Adrenal gland (tissue), 12 donors: ENCODE data around the gene RCBTB1. TPM values are rescaled to one million over a fixed set of nuclear protein-coding genes. Genes with fewer than 3 reads are reported as not detected.
A peak's percentile ranks its signal among the peaks of the same experiment; 100 is the strongest.

Source experiments
- DNase-seq, 7 donors: peaks; one replicate each; pipeline ENCODE4 v3.0.0-alpha.2; 2019 to 2020
- H3K27ac ChIP-seq, 5 donors: fragments of 200-600 bp; sonication (generic) in 4 of 5; 1 replicate in 3 of 5; 2 replicates in 2 of 5; pipeline versions ENCODE4 v1.5.1 to v1.8.0; 2016 to 2020; ENCODE audit warnings: mild to moderate bottlenecking in 1 of 5
- H3K27me3 ChIP-seq: fragments of 200-600 bp; 2 replicates; pipeline ENCODE4 v1.8.0; 2021
- H3K36me3 ChIP-seq, 2 donors: fragments of 200-600 bp; replicated peaks in 1 of 2; 1 replicate in 1 of 2; 2 replicates in 1 of 2; pipeline versions ENCODE4 v1.5.1 to v1.8.0; 2018 to 2022
- H3K4me1 ChIP-seq, 2 donors: fragments of 200-600 bp; replicated peaks in 1 of 2; 1 replicate in 1 of 2; 2 replicates in 1 of 2; pipeline versions ENCODE4 v1.5.1 to v1.8.0; 2018 to 2021
- H3K4me3 ChIP-seq, 4 donors: fragments of 200-600 bp; sonication (generic) in 3 of 4; one replicate each; pipeline ENCODE4 v1.5.1; 2016 to 2018
- H3K9me3 ChIP-seq, 3 donors: fragments of 200-600 bp; sonication (generic) in 1 of 3; replicated peaks in 1 of 3; 1 replicate in 2 of 3; 2 replicates in 1 of 3; pipeline versions ENCODE4 v1.5.1 to v1.8.0; 2016 to 2021
- POLR2A ChIP-seq, 2 donors: fragments of 450-650 bp; IDR thresholded peaks; one replicate each; pipeline ENCODE4 v1.6.1; 2017; ENCODE audit warnings: antibody characterized with exemption in 2 of 2, mild to moderate bottlenecking in 2 of 2, moderate library complexity in 1 of 2
- WGBS, 4 donors: extraction: QIAGEN DNeasy Blood & Tissue Kit in 2 of 4; methylation state at CpG; one replicate each; pipeline versions ENCODE4 v1.1.5 to v1.1.7; 2013 to 2017; 5-methylcytosine and 5-hydroxymethylcytosine counted together
- intact Hi-C, 2 donors: fragments of 100-400 bp; cut with DNase I; formaldehyde crosslinking; loops; one replicate each; pipeline versions ENCODE4 v1.14.1 to v1.15.0; 2022 to 2023
- polyA plus RNA-seq, 3 donors: library from polyadenylated mRNA; stranded (reverse); fragments of 200-250 nt in 2 of 3; fragments of 350-450 nt in 1 of 3; fragmentation: Illumina TruSeq in 1 of 3; extraction: RNeasy Lipid Tissue Mini Kit (QIAGEN cat#74804) in 1 of 3; gene quantifications; one replicate each; pipeline ENCODE4 v1.2.3, GENCODE V29; 2013 to 2014
- total RNA-seq, 9 donors: library from RNA; depleted of rRNA in 4 of 9; stranded (reverse); fragments of >200 nt in 4 of 9; fragments of 120-200 nt in 1 of 9; fragmentation: NEBNext Ultra II Directional in 1 of 9; extraction: Animal tissue kit (Norgen Biotek cat#: 25700) in 1 of 9; gene quantifications; one replicate each; pipeline versions ENCODE4 v1.1.0 to v1.2.4, GENCODE V29; 2013 to 2023
- TF ChIP-seq, protein P1 (sequence below), 6 experiments: fragments of 450-650 bp in 4 of 6; fragments of 200-600 bp in 2 of 6; sonication (generic) in 1 of 6; IDR thresholded peaks; 1 replicate in 5 of 6; 2 replicates in 1 of 6; pipeline versions ENCODE4 v1.5.1 to v1.8.0; 2016 to 2021; ENCODE audit warnings: antibody characterized with exemption in 6 of 6, mild to moderate bottlenecking in 2 of 6, moderate library complexity in 1 of 6
- donor health status: healthy with polysubstance abuse.
- donor health status: Bipolar disorder and iron deficiency.
- donor health status: DM: yes; HTN: yes; CAD: no.
- donor health status: DM: no; HTN: no; CAD: no.
- donor health status: DM: no; HTN: no; CAD: no.
- donor health status: DM: yes; HTN: yes; CAD: no.

The RCBTB1 gene
- total and polyA plus RNA-seq, 12 donors = 11.7 to 87.5 (median 29.4) TPM

DNA sequence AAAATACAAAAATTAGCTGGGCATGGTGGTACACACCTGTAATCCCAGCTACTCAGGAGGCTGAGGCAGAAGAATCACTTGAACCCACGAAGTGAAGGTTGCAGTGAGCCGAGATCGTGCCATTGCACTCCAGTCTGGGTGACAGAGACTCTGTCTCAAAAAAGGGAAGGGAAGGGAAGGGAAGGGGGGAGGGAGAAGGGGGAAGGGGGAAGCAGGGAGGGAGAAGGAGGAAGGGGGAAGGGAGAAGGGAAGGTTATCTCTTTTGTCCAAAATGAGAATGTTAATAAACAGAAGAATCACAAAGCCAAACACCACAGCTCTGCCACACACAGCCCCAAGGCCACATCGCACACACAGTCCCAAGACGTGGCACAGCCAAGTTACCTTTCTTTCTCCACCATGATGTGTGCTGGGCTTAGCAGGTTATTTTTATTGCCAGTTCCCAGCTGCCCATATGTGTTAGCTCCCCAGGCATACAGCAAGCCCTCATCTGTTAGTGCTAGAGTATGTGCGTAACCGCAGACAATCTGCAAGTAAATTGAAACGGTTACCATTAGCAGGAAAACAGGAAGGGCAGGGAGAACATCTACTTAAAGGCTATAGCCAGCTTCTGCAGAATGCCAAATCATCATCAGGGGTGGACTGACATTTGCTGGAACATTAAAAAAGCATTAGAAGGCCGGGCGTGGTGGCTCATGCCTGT, 34.3 kb downstream of the RCBTB1 start:
- H3K9me3 ChIP-seq = no peaks in the 10 kb centered on the region
- peaks cover 0 to 45% of the 10 kb centered on the region in 2 donors for H3K36me3 ChIP-seq
- peak overlapping the region in 1 of 5 donors; percentile 58 for H3K27ac ChIP-seq
- no peak overlapping the region for H3K4me3 ChIP-seq
- intact Hi-C loops = no loop called here
- no peaks in the 10 kb centered on the region for H3K27me3 ChIP-seq
- H3K4me1 ChIP-seq = no peaks in the 10 kb centered on the region
- DNase-seq = no peak
- TF ChIP-seq POLR2A (IDR thresholded peaks at IDR 0.05) = no peak
- TF ChIP-seq, protein P1, sequence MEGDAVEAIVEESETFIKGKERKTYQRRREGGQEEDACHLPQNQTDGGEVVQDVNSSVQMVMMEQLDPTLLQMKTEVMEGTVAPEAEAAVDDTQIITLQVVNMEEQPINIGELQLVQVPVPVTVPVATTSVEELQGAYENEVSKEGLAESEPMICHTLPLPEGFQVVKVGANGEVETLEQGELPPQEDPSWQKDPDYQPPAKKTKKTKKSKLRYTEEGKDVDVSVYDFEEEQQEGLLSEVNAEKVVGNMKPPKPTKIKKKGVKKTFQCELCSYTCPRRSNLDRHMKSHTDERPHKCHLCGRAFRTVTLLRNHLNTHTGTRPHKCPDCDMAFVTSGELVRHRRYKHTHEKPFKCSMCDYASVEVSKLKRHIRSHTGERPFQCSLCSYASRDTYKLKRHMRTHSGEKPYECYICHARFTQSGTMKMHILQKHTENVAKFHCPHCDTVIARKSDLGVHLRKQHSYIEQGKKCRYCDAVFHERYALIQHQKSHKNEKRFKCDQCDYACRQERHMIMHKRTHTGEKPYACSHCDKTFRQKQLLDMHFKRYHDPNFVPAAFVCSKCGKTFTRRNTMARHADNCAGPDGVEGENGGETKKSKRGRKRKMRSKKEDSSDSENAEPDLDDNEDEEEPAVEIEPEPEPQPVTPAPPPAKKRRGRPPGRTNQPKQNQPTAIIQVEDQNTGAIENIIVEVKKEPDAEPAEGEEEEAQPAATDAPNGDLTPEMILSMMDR (IDR thresholded peaks at IDR 0.05) = no peak
- 77 to 83% (median 79%) methylated on average over 8 to 10 of the region's 10 CpGs for WGBS, 4 donors

DNA sequence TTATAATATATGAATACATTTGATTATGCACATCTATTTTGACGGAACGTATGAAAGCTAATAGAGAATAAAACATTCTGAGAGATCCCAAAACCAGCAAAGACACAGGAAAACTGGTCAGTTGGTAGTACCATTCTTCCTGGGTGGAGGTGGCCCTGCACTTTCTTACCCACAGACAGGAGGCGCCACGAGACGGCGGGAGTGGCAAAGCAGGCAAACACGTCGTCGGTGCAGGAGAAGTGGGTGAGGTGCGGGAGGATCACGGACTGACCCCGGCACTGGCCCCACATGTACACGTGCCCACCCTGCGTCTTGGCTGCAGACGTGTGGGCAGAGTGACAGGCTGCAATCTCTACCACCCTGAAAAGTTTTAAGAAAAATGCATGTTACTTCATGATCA, 36.1 kb downstream of the RCBTB1 start:
- intact Hi-C loops = no loop called here
- DNase-seq = no peak
- Histone ChIP-seq H3K27ac (no peak overlapping the region), H3K27me3 (no peaks in the 10 kb centered on the region), H3K9me3 (no peaks in the 10 kb centered on the region), H3K36me3 (peaks cover 0 to 48% of the 10 kb centered on the region in 2 donors), H3K4me3 (no peak overlapping the region), H3K4me1 (no peaks in the 10 kb centered on the region)
- WGBS, 4 donors = 81 to 93% (median 89%) methylated on average over 15 of the region's 15 CpGs
- TF ChIP-seq, protein P1 (IDR thresholded peaks at IDR 0.05) = peak in 1 of 6 experiments; percentile 8
- TF ChIP-seq POLR2A (IDR thresholded peaks at IDR 0.05) = no peak

DNA sequence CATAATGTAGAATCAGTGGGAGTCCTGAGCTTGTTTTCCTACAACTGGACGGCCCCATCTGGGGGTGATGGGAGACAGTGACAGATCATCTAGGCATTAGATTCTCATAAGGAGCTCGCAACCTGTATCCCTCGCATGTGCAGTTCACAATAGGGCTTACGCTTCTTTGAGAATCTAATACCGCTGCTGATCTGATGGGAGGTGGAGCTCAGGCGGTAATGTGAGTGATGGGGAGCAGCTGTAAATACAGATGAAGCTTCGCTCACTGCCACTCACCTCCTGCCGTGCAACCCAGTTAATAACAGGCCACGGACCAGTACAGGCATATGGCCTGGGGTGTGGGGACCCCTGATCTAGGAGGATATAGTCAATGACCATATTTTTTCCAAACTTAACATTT, 38.8 kb downstream of the RCBTB1 start:
- 96 to 100% (median 98%) methylated on average over 9 of the region's 9 CpGs for WGBS, 4 donors
- H3K27ac ChIP-seq = no peak overlapping the region
- H3K4me3 ChIP-seq = no peak overlapping the region
- intact Hi-C loops = no loop called here
- H3K9me3 ChIP-seq = no peaks in the 10 kb centered on the region
- H3K27me3 ChIP-seq = no peaks in the 10 kb centered on the region
- DNase-seq = no peak
- peaks cover 0 to 59% of the 10 kb centered on the region in 2 donors for H3K36me3 ChIP-seq
- TF ChIP-seq, protein P1 (IDR thresholded peaks at IDR 0.05) = no peak
- no peak for TF ChIP-seq POLR2A (IDR thresholded peaks at IDR 0.05)
- no peaks in the 10 kb centered on the region for H3K4me1 ChIP-seq

DNA sequence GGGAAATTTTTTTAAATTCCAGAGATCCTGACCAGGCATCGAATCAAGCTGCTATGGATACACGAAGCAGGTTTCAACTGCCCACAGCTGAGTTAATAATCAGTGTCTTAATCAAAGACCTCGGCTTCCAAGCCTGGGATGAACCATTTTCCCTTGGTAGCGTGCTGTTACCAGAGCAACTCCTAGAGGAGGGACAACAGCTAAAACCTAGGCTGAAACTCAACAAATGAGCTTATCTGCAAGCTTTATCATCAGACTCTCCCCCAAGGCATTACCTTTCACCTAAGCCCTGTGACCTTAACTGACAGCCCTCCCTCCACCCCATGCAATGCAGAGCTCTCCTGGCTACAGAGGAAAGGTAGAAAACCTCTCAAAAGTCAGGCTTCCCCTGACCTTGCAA, 39.7 kb downstream of the RCBTB1 start:
- no peaks in the 10 kb centered on the region for H3K9me3 ChIP-seq
- TF ChIP-seq, protein P1 (IDR thresholded peaks at IDR 0.05) = no peak
- no peak for TF ChIP-seq POLR2A (IDR thresholded peaks at IDR 0.05)
- peaks cover 0 to 67% of the 10 kb centered on the region in 2 donors for H3K36me3 ChIP-seq
- no peak overlapping the region for H3K27ac ChIP-seq
- intact Hi-C loops = no loop called here
- no peak for DNase-seq
- H3K4me1 ChIP-seq = peaks cover 0 to 4% of the 10 kb centered on the region in 2 donors
- H3K4me3 ChIP-seq = no peak overlapping the region
- H3K27me3 ChIP-seq = no peaks in the 10 kb centered on the region
- 83 to 92% (median 87%) methylated on average over 4 of the region's 4 CpGs for WGBS, 4 donors
